ENCODE results near the gene SLC7A14.

- TF ChIP-seq CTCF (IDR thresholded peaks at IDR 0.05), result no peak
- TF ChIP-seq EZH2 (IDR thresholded peaks at IDR 0.05), result no peak
- no peak for TF ChIP-seq EZH2phosphoT487 (IDR thresholded peaks at IDR 0.05)
These were observed 25.6 kb downstream of the SLC7A14 start for GRCh38 chr3:170560296-170560695.

Data from neural progenitor cell (in vitro differentiated cells).